ENCODE measurements around the gene SLC34A1. TPM values are rescaled to one million over a fixed set of nuclear protein-coding genes. Genes with fewer than 3 reads are reported as not detected.
A peak's percentile ranks its signal among the peaks of the same experiment; 100 is the strongest.
"Not testable (repeated sequence)": the region's sequence is repeated elsewhere in the genome, so short reads cannot be mapped to it uniquely, and the experiment has no call there.

SLC34A1 gene
- total RNA-seq, 2 experiments from 2014 or later = 1.4 to 1.5 TPM

GRCh38 chr5:177371120-177372033, 12.9 kb upstream of the SLC34A1 start:
- H3K27ac Mint-ChIP-seq = peak overlapping the region; percentile 92
- H3K4me3 Mint-ChIP-seq = peak overlapping the region; percentile 76
- CTCF ChIA-PET = interaction anchor here (0.8 to 7.2 kb wide), 10 partner anchors 8 to 84 kb away, joined by 3 to 94 read pairs (median 4); partner anchors contain the start of gene RGS14
- peaks cover 68% of the 10 kb centered on the region for H3K4me1 Mint-ChIP-seq
- no peaks in the 10 kb centered on the region for H3K27me3 Mint-ChIP-seq
- no peak for DNase-seq
- no peaks in the 10 kb centered on the region for H3K9me3 Mint-ChIP-seq
- POLR2A ChIA-PET = interaction anchor here (0.9 to 7.2 kb wide), 14 partner anchors 8 to 100 kb away, joined by 3 to 62 read pairs (median 6); partner anchors contain the start of genes GRK6, LMAN2 and RGS14
- H3K36me3 Mint-ChIP-seq (ENCODE audit: low read depth) = peaks cover 65% of the 10 kb centered on the region

GRCh38 chr5:177372034-177372896, 12.0 kb upstream of the SLC34A1 start:
- Mint-ChIP-seq H3K4me1 (peaks cover 66% of the 10 kb centered on the region), H3K27me3 (no peaks in the 10 kb centered on the region), H3K9me3 (no peaks in the 10 kb centered on the region), H3K4me3 (peak overlapping the region; percentile 76), H3K36me3 (ENCODE audit: low read depth) (peaks cover 59% of the 10 kb centered on the region), H3K27ac (peak overlapping the region; percentile 92)
- DNase-seq = peak; percentile 61
- ChIA-PET CTCF (interaction anchor here (0.5 to 7.2 kb wide), 14 partner anchors 7 to 261 kb away, joined by 3 to 94 read pairs (median 4); partner anchors contain the start of genes LMAN2 and RGS14), POLR2A (interaction anchor here (0.8 to 7.2 kb wide), 17 partner anchors 12 to 127 kb away, joined by 3 to 62 read pairs (median 5); partner anchors contain the start of genes GRK6, LMAN2, PRELID1 and RAB24)

GRCh38 chr5:177372910-177373309, 11.3 kb upstream of the SLC34A1 start:
- POLR2A ChIA-PET = interaction anchor here (1.1 to 7.2 kb wide), 14 partner anchors 9 to 126 kb away, joined by 3 to 62 read pairs (median 4); partner anchors contain the start of genes GRK6, LMAN2, RGS14 and SLC34A1
- Mint-ChIP-seq H3K27me3 (no peaks in the 10 kb centered on the region), H3K4me3 (peak overlapping the region; percentile 76), H3K4me1 (peaks cover 66% of the 10 kb centered on the region), H3K9me3 (no peaks in the 10 kb centered on the region), H3K27ac (peak overlapping the region; percentile 92), H3K36me3 (ENCODE audit: low read depth) (peaks cover 56% of the 10 kb centered on the region)
- CTCF ChIA-PET = interaction anchor here (0.5 to 7.2 kb wide), 12 partner anchors 9 to 262 kb away, joined by 3 to 94 read pairs (median 4); partner anchors contain the start of genes LMAN2 and RGS14
- DNase-seq = no peak

- no peak for DNase-seq
- H3K9me3 Mint-ChIP-seq = no peaks in the 10 kb centered on the region
- H3K36me3 Mint-ChIP-seq (ENCODE audit: low read depth) = peaks cover 48% of the 10 kb centered on the region
- ChIA-PET POLR2A (interaction anchor here (1.1 to 7.2 kb wide), 7 partner anchors 9 to 72 kb away, joined by 3 to 62 read pairs (median 5); partner anchors contain the start of genes LMAN2, RGS14 and SLC34A1), CTCF (interaction anchor here (1.4 to 7.2 kb wide), 4 partner anchors 13 to 82 kb away, joined by 3 to 94 read pairs (median 28); partner anchors contain the start of gene RGS14)
- H3K4me3 Mint-ChIP-seq = peak overlapping the region; percentile 13
- H3K27ac Mint-ChIP-seq = peak overlapping the region; percentile 92
- peaks cover 59% of the 10 kb centered on the region for H3K4me1 Mint-ChIP-seq
- no peaks in the 10 kb centered on the region for H3K27me3 Mint-ChIP-seq
Measured at GRCh38 chr5:177373806-177374205, 10.4 kb upstream of the SLC34A1 start.

GRCh38 chr5:177374211-177374610, 10.0 kb upstream of the SLC34A1 start:
- Mint-ChIP-seq H3K4me1 (peaks cover 59% of the 10 kb centered on the region), H3K4me3 (peak overlapping the region; percentile 13), H3K36me3 (ENCODE audit: low read depth) (peaks cover 44% of the 10 kb centered on the region), H3K27ac (peak overlapping the region; percentile 45), H3K9me3 (no peaks in the 10 kb centered on the region), H3K27me3 (no peaks in the 10 kb centered on the region)
- DNase-seq = no peak
- ChIA-PET POLR2A (interaction anchor here (1.5 to 7.2 kb wide), 3 partner anchors 15 to 71 kb away, joined by 4 to 62 read pairs (median 9); partner anchors contain the start of gene RGS14), CTCF (interaction anchor here (6.3 to 7.2 kb wide), 2 partner anchors 14 to 15 kb away, joined by 47 to 94 read pairs; partner anchors contain the start of gene RGS14)

- not testable (repeated sequence) for H3K27me3 Mint-ChIP-seq, DNase-seq, H3K4me3 Mint-ChIP-seq, H3K27ac Mint-ChIP-seq, H3K9me3 Mint-ChIP-seq
- ChIA-PET CTCF (interaction anchor here (1.0 to 7.2 kb wide), 2 partner anchors 14 to 27 kb away, joined by 3 to 94 read pairs; no protein-coding TSS in a partner anchor), POLR2A (interaction anchor here (1.0 kb wide), 1 partner anchor 14 kb away, joined by 5 read pairs; no protein-coding TSS in a partner anchor)
- Mint-ChIP-seq H3K36me3 (ENCODE audit: low read depth) (peaks cover 35% of the 10 kb centered on the region), H3K4me1 (peaks cover 56% of the 10 kb centered on the region)
Measured at GRCh38 chr5:177375516-177375915, 8.7 kb upstream of the SLC34A1 start.

GRCh38 chr5:177376107-177376506, 8.1 kb upstream of the SLC34A1 start:
- no peak overlapping the region for H3K27ac Mint-ChIP-seq

GRCh38 chr5:177377851-177378776, 6.1 kb upstream of the SLC34A1 start:
- no peaks in the 10 kb centered on the region for H3K9me3 Mint-ChIP-seq
- peaks cover 16% of the 10 kb centered on the region for H3K36me3 Mint-ChIP-seq (ENCODE audit: low read depth)
- DNase-seq = no peak
- H3K4me1 Mint-ChIP-seq = peaks cover 43% of the 10 kb centered on the region
- ChIA-PET POLR2A (interaction anchor here (0.7 to 3.2 kb wide), 10 partner anchors 9 to 107 kb away, joined by 3 to 27 read pairs (median 4); partner anchors contain the start of genes LMAN2 and RGS14), CTCF (interaction anchor here (0.6 to 3.3 kb wide), 5 partner anchors 9 to 84 kb away, joined by 3 to 27 read pairs (median 15); no protein-coding TSS in a partner anchor)
- H3K27me3 Mint-ChIP-seq = peaks cover 4% of the 10 kb centered on the region
- no peak overlapping the region for H3K27ac Mint-ChIP-seq
- H3K4me3 Mint-ChIP-seq = no peak overlapping the region

More at GRCh38 chr5:177376107-177376506, 8.1 kb upstream of the SLC34A1 start:
- H3K9me3 Mint-ChIP-seq = no peaks in the 10 kb centered on the region
- H3K4me1 Mint-ChIP-seq = peaks cover 54% of the 10 kb centered on the region
- no peak overlapping the region for H3K4me3 Mint-ChIP-seq
- CTCF ChIA-PET = interaction anchor here (0.7 kb wide), 1 partner anchor 26 kb away, joined by 5 read pairs; no protein-coding TSS in a partner anchor
- no peaks in the 10 kb centered on the region for H3K27me3 Mint-ChIP-seq
- POLR2A ChIA-PET = interaction anchor here (0.7 to 1.0 kb wide), 3 partner anchors 13 to 55 kb away, joined by 3 to 5 read pairs (median 3); no protein-coding TSS in a partner anchor
- peaks cover 35% of the 10 kb centered on the region for H3K36me3 Mint-ChIP-seq (ENCODE audit: low read depth)
- DNase-seq = no peak

GRCh38 chr5:177378884-177379883, 5.0 kb upstream of the SLC34A1 start:
- Mint-ChIP-seq H3K27ac (no peak overlapping the region), H3K4me1 (peaks cover 35% of the 10 kb centered on the region), H3K27me3 (peaks cover 6% of the 10 kb centered on the region), H3K9me3 (no peaks in the 10 kb centered on the region), H3K36me3 (ENCODE audit: low read depth) (peaks cover 8% of the 10 kb centered on the region), H3K4me3 (no peak overlapping the region)
- POLR2A ChIA-PET = interaction anchor here (1.0 to 3.2 kb wide), 9 partner anchors 9 to 68 kb away, joined by 3 to 27 read pairs (median 5); partner anchors contain the start of genes LMAN2 and RGS14
- CTCF ChIA-PET = interaction anchor here (0.7 to 3.3 kb wide), 12 partner anchors 8 to 152 kb away, joined by 3 to 27 read pairs (median 4); partner anchors contain the start of gene PRR7
- DNase-seq = no peak

GRCh38 chr5:177380805-177381126, 3.5 kb upstream of the SLC34A1 start:
- Mint-ChIP-seq H3K4me3 (no peak overlapping the region), H3K36me3 (ENCODE audit: low read depth) (no peaks in the 10 kb centered on the region), H3K4me1 (peaks cover 31% of the 10 kb centered on the region), H3K9me3 (no peaks in the 10 kb centered on the region), H3K27me3 (peaks cover 9% of the 10 kb centered on the region), H3K27ac (no peak overlapping the region)
- DNase-seq = no peak
- CTCF ChIA-PET = interaction anchor here (0.6 to 2.1 kb wide), 2 partner anchors 22 to 110 kb away, joined by 4 to 6 read pairs; no protein-coding TSS in a partner anchor
- POLR2A ChIA-PET = interaction anchor here (2.3 to 3.1 kb wide), 2 partner anchors 22 to 30 kb away, joined by 9 to 15 read pairs; partner anchors contain the start of genes LMAN2 and RGS14

All from activated CD4-positive, alpha-beta memory T cell treated with anti-CD3 and anti-CD28 coated beads, Interleukin-2, amount 10 ng/mL, durations not matched to agents 7 days and 5 days (primary cell).